ENCODE results near the gene SCCPDH.

SCCPDH gene

DNA sequence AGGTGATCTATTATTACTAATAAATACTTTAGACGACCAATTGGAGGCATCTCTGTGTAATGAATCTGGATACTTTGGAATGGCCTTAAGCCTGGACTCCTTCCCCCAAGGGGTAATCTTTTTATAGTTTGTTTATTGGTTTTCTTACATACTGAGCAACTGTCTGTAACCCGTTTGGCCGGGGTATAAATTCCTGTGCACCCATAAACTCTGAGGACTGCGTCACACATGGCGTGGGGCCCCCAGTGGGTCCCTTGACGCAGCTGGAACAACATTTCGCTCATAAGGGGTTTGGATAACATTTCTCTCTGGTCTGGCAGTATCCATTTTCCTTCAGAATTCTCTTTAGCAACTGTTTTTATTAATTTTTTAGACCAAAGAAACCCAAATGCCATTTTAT is 26.5 kb downstream of the SCCPDH start:
- DNase-seq (ENCODE audit: low spot score), result no peak

DNA sequence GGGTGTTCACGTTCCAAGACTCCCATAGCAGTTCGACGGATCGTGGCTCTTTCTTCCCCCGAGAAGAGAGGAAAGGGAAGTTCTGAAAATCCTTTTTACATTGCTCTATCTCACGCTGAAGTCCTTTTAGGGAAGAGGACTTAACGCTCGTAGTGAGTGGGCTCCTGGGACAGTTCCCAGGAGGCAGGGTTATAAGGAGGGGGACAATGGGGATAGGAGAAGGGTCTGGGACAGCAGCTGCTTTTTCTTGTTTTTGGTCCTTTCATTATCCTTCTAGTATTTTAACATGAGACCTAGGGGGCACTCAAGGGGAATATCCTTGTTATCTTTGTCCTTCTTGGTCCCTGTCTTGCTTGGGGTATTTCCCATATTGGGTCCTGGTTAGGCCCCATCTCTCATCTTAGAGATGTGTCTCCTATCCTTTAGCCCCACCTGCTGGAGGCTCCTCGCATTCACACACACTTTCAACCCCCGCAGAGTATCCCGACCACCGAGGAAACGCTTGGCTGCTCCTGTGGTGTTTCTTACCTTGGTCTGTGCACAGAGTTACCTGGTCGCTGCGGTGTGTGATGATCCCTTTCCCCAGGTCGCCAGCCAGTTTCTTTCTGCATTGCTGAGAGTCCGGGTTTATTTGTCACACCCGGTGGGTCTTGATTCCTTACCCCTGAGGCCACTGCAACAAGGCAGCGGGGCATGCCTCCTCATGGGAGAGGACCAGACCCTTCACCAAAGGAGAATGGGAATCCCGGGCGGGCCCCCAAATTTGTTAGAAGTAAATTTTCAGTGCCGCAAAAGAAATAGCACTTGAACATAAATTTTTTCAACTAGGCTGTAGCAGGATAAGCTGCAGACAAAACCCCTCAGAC is 29.7 kb downstream of the SCCPDH start:
- peak; percentile 44 for DNase-seq (ENCODE audit: low spot score)

DNA sequence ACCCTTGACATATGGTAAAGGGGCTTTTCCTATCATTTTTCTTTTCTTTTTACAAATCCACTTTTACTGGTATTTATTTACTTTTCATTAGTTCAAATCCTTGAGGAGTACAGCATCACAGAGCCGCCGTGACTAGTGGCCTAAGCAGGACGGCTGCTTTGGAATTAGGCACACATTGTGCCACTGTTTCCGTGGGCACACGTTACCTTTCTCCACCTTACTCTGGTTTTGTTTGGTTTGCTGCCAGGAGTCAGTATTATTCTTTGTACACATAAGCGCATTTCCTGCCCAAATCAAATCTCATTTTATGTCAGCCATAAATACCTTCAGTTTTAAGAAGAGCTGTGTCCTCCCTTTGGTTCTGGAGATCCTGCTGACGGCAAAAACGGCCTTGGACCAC is 31.2 kb downstream of the SCCPDH start:
- DNase-seq (ENCODE audit: low spot score), result no peak

DNA sequence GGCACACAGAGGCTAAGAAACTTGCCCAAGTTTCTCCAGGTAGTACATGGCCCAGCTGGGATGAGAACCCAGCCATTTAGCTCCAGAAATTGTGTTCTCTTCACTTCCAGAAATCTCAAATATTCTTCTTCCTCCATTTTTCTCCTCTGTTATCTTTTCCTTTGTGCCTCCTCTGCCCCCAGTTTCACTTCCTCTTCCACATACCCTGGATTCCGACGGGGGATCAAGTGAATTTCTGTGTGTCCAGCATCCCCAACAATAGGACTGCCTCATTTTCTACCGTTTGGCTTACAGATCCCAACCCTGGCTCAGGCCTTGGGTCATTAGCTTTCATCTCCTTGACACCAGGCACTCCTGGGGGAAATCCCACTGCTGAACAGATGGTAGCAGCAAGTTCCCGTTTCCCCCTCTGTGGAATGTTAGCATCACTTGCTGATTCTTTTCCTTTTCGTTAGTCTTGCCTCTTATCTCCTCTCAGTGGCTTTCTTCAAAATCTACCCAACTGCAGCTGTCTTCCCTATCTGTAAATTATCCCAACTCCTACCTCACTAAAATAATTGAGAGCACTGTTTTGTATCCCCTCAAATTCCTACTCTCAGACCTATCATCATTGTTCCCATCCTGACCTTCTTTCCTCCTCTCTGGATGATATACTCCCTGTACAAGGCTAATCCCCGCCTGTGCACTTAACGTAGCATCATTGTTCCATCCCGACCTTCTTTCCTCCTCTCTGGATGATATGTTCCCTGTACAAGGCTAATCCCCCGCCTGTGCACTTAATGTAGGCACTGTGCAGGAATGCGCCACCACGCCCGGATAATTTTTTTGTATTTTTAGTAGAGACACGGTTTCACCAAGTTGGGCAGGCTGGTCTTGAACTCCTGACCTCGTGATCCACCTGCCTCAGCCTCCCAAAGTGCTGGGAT is 36.5 kb downstream of the SCCPDH start:
- no peak for DNase-seq (ENCODE audit: low spot score)

DNA sequence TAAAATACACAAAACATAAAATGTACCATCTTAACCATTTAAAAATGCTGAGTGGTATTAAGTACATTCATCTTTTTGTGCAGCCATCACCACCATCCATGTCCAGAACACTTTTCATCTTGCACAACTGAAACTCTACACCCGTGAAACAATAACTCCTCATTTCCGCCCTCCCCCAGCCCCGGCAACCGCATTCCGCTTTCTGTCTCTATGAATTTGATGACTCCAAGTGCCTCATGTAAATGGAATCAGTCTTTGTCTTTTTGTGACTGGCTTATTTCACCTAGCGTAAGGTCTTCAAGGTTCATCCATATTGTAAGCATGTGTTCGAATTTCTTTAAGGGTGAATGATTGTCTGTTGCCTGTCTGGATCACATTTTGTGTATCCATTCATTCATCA is 37.2 kb downstream of the SCCPDH start:
- DNase-seq (ENCODE audit: low spot score), result no peak

DNA sequence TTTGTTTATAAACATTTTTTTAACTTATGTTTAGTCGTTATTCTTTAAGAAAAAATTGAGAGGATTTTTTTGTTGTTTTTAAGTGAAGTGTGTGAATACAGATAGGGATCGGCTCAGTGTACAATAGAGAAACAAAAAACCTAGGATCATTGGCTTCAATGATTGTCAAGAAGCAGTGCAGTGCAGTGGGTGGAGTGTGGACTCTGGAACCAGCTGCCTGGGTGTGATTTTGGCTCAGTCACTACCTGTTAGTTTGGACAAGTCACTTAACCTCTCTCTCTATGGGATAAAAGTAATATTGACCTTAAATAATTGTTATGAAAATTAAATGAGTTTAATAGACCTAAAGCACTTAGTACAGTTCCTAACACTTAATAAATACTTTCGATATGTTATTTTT is 41.3 kb downstream of the SCCPDH start:
- no peak for DNase-seq (ENCODE audit: low spot score)

DNA sequence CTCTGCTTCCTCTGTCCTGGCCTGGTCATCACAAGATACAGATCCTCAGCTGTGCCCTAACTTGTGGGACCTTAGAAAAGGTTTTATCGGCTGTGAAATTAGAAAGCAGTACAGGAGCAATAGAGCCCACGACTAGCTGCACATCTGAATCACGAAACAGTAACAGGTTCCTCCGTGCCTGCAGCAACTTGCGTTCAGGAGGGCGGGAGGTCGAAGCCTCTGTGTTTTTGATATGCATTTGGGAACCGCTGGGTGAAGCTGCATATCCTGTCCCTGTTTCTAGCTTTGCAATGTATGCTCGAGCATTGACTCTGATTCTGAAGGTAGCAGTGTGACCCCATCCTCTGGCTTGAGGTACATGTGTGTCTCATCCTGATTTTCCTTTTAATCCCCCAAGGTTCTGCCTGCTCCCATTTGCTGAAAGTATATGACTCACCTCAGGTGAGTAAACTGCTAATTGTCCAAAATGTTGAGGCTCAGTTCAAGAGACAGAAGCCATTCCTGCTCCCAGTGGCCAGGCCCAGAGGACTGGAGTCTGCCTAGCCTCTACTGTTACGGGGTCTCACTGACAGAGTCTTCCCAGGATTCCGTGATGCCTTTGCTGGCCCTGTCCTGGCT is 44.3 kb downstream of the SCCPDH start:
- DNase-seq (ENCODE audit: low spot score), result no peak

DNA sequence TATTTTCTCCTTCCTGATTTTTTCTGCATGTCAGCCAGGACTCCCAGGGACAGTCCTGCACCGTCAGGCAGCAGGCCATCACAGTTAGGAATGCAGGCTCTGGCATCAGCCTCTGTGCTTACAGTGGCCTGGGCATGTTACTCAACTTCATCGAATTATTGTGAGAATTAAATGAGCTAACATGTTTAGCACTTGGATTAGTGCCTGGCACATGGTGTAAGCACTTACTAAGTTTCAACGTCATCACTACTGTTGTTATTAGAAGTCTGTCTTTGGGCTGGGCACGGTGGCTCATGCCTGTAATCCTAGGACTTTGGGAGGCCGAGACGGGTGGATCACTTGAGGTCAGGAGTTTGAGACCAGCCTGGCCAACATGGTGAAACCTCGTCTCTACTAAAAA is 45.1 kb downstream of the SCCPDH start:
- DNase-seq (ENCODE audit: low spot score), result peak; percentile 83

DNA sequence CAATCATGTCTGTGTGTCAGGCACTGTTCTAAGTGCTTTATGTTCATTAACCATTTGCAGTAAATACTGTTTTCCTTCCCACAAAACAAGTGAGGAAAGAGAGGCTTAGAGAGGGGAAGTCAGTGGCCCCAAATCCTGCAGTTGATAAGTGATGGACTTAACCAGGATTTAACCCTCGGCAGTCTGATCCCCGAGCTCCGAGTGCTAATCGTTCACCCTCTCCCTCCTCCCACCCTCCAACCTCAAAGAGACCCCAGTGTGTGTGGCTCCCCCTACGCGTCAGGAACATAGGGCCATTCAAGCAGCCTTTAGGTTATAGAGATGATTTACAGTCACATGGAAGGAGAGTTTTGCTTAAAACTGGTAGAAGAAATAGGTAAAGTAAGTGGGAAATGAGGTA is 47.2 kb downstream of the SCCPDH start:
- DNase-seq (ENCODE audit: low spot score), result no peak

DNA sequence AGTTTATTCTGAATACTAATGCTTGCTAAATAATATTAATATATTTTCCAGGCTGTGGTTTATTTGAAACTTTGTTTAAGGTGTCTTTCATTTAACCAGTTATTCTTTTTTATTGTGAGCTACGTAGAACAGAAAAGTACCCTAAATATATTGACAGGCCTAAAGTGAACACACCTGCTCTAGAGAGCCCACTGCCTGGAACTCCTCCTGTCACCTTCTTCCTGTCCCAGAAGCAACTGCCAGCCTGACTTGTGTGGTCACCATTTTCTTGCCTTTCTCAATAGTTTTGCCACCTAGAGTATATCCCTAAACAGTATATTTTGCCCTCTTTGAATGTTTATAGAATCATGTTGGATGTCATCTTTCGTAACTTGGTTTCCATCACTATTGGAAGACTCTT is 48.5 kb downstream of the SCCPDH start:
- no peak for DNase-seq (ENCODE audit: low spot score)

DNA sequence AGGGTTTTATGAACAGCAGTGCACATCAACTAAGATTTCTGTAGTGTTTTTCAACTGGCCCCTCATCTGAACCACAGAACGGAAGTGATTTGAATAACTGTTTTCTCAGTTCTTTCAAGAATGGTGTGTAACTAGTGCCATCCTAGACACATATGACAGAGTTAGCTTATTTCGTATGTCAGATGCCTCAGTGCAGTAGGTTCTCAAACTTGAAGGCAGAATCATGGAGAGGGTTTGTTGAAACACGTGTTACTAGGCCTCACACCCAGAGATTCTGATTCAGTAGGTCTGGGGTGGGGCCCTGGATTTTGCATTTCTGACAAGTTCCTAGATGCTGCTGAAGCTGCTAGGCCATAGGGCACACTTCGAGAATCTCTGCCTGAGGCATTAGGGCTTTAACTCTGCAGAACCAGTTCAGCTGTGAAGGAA is 49.0 kb downstream of the SCCPDH start:
- DNase-seq (ENCODE audit: low spot score), result no peak

DNA sequence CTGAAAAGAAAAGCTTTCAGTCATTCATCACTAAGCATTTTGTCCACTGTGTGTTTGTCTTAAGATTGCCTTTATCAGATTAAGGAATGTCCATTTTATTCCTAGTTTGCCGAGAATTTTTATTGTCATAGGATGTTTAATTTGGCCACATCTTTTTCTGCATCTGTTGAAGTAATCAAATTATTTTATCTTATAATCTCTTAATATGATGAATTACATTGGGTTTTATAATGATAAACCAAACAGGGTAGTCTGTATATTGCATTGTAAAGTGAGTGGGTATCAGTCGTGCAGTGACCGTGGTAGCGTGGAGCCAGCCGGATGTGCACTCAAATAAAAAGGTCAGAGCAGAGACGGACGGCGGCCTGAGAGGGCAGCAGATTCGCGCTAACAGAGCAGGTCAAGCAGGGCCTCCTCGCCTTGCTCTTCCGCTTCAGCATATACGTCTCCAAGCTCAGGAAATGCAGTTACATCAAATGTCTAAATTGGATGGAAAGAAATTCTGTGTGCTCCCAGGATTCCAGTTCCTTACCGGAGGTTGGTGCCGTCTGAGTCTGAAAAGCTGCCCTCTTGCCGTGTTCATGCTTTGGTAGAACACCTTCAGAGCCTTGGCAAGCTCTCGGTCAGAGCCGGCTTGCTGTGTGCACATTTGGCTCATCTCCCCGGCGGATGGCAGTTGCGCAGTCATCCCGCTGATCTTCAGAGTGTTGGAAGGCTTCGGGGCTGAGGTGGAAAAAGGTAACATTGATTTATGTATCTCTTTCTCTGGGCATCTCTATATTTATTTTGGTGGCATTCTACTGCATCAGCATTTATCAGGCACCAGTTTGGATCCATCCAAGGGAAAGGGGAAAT is 51.5 kb downstream of the SCCPDH start:
- DNase-seq (ENCODE audit: low spot score), result no peak

DNA sequence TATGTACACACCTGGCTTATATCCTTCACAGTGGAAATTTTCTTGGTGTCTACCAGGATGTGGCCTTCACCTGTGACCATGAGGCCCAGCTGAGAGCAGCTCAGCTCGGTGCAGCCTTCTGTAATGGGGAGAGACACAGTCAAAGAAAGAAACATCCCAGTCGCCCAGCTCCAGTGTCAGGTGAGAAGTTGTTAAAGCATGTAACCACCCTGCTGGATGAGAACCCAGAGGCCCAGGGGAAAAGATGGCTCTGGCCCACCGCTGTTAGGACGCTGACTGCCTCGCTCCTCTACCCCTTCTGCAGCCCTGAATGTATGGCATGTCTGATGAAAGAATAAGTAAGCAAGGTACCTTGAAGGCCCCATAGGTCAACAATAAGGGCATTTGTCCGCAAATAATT is 52.7 kb downstream of the SCCPDH start:
- no peak for DNase-seq (ENCODE audit: low spot score)

DNA sequence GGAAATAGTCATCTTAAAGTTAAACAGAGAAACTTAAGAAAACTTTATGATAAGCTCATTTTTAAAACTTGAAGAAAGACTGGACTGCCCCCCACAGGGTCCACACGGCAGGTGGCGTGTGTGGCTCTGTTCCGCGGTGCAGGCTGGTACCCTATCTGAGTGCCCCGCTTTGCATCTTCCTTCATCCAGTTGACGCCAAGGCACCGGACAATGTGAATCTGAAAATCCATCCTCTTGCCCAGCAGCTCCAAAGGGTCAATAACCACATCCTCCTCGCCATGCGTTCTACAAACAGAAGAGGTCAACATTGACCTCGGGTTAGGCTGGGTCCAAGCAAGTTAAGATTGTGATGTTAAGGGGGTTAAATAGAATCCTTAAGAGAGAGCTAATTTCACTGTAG is 54.5 kb downstream of the SCCPDH start:
- no peak for DNase-seq (ENCODE audit: low spot score)

DNA sequence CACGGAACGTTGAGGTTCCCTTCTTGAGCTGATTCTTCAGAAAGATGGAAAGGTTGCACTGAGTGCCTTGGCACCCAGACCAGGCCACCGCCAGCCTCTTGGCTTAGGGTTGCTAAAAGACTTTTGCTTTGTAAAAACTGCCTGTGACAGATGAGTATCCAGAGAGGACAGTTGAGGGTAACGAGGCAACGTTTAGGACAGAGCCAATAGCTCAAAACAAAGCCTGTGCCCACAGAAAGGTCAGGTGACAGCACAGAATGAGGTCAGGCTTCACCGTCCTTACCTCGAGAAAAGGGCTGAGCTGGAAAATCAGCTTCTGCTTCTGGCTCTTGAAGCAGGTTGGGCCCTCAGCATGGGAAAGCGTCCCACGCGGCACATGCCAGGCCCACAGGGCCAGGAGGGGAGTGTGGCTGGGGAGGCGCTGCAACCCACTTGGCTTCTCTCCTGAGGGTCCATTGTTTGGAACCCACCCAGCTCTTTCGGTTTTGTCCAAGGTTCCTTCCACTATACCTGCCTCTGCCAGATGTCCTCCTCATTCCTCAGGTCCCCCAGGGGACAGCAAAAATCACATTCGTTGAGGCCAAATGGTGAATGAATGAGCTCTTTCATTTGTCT is 55.5 kb downstream of the SCCPDH start:
- DNase-seq (ENCODE audit: low spot score), result no peak

DNA sequence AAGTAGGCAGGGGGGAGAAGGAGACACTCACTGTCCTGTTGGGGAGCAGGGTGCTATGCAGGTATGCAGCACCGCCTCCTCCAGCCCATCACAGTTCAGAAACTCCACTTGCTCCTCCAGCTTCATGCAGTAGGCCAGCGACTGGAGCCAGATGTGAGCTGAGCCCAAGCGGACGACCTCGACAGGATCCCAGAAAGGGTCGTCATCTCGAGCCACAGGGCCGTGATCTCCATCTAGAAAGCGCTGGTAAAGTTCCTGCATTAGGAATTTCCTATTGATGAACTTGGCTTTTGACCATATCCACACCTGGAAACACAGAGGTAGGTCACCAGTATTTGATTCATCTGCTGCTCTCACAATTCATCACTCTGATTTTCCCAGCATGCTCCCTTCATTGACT is 56.1 kb downstream of the SCCPDH start:
- no peak for DNase-seq (ENCODE audit: low spot score)

DNA sequence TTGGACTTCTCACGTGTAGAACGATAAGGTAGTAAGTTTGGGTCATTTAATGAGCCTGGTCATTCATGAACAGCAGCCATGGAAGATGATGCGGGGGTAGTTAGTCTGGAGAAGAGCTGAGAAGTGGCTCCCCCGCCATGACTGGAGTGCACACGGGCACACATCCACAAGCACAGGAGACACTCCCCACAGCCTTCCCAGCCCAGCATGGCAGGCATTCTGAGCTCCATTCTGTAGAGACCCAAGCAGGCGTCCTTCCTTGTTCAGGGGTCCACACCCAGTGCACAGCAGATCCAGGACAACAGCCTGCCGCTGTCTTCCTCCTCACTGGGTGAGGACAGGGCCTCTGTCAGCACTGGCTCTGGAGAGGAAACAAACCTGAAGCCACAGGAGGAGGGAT is 57.0 kb downstream of the SCCPDH start:
- DNase-seq (ENCODE audit: low spot score), result no peak

DNA sequence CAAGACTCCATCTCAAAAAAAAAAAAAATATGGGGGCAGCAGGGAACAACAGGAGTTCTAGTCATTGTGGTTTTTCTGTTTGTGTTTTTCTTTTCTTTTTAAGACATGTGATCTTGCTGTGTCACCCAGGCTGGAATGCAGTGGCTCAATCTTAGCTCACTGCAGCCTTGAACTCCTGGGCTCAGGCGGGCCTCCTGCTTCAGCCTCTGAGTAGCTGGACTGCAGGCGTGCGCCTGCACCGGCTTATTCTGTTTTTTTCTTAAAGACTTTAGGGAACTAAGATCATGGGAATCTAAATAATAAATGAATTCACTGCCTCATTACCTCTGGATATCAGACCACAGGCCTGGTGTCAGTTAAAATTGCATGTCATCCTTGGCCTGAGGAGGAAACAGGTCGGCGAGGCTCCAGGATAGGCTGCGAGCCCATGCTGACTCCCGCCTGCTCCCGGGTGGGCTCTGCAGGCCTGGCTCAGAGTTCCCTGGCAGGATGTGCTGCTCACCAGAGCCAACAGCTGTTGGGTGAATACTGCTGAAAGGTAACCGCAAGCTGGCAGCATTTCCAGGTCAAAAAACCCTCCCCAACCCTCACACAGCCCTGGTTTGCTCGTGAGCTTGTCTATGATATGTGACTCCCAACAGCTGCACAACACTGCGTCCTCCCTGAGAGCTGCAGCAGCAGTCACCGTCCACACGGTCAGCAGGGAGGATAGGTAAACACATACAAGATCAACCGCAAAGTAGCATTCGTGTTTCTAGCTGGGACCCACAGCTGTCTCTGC is 58.1 kb downstream of the SCCPDH start:
- DNase-seq (ENCODE audit: low spot score), result peak; percentile 72

DNA sequence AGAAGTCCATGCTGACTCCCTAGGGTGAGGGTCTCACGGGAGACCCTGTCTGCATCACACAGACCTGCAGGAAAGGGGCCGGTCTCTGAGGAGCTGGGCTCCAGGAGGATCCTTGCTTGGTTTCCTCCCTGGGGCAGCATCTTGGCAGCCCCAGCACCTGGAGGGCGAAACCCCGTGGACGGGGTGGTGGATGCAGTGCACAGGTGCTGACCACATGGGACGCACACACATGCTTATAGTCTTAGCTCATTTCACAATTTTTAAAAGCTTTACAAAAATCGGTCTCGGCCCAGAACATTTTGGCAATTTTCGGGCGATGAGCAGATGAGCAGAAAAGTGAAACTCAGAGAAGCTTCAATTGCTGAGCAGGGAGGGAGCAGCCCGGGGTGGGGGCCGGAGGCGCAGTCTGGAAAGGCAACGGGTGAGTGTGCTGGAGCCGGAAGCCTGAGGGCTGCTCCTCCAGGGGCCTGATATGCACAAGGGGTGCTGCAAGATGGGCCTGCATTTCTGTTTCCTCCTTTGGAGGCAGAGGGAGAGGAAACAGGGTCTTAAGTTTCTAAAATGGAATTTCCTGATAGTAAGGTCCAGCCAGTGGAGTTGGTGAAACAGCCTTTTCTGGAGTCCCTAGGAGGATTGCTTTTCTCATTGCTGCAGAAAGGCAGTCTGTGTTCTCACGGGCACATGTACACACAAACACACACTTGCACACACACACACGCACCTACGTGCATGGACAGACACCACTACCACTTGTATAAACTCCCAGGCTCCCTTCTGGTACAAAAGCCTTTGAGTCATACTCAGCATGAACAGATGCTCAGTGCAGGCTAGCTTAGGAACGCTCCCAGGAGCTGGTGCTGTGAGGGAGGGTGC is 60.6 kb downstream of the SCCPDH start:
- DNase-seq (ENCODE audit: low spot score), result peak; percentile 35
